ENCODE results near the gene FGFR4. TPM values are rescaled to one million over a fixed set of nuclear protein-coding genes. Genes with fewer than 3 reads are reported as not detected.

FGFR4 gene
- total and polyA plus RNA-seq, 2 of the 8 experiments (the other 6 are each of a cell fraction or from before 2014, with no cell fraction given), result 61.4 to 88.4 TPM

- no peaks in the 10 kb centered on the region for H3K79me1 ChIP-seq (ENCODE audit: low read depth, low read length)
- H2AFZ ChIP-seq (ENCODE audit: low read length), result no peak overlapping the region
- H3K23me2 ChIP-seq (ENCODE audit: low read depth, low read length), result peaks cover 2% of the 10 kb centered on the region; the same call in 1 of the 2 replicates
- no peak overlapping the region for H4K5ac ChIP-seq (ENCODE audit: insufficient read length, low read depth, low read length)
- no peak overlapping the region for H3K4me2 ChIP-seq (ENCODE audit: insufficient read depth in 1 of 2, low read depth in 2 of 2, low read length in 2 of 2)
- no peak overlapping the region for H2BK15ac ChIP-seq (ENCODE audit: low read length)
- H4K20me1 ChIP-seq (replicated peaks in 1 of 2; ENCODE audit: control insufficient read depth in 1 of 2, insufficient read depth in 2 of 2, low read length in 2 of 2), result no peaks in the 10 kb centered on the region
- H3K14ac ChIP-seq (ENCODE audit: insufficient read length), result no peak overlapping the region
- H3K79me2 ChIP-seq (ENCODE audit: control insufficient read depth in 1 of 2, insufficient read depth in 2 of 2, low read length in 2 of 2), result no peaks in the 10 kb centered on the region
- H4K91ac ChIP-seq (replicated peaks; ENCODE audit: insufficient read length, low read length), result no peak overlapping the region
- POLR2A ChIA-PET (ENCODE audit: partially characterized antibody), result interaction anchor here (1.1 to 1.5 kb wide), 4 partner anchors 9 to 27 kb away, joined by 4 to 5 read pairs (median 4); no protein-coding TSS in a partner anchor
- H3K4ac ChIP-seq (replicated peaks; ENCODE audit: insufficient read length, low read depth, low read length), result no peak overlapping the region
- TF ChIP-seq ASH2L (IDR thresholded peaks at IDR 0.05; ENCODE audit: low read length) (no peak), SIRT6 (IDR thresholded peaks at IDR 0.05; ENCODE audit: low read length) (no peak)
- no peak overlapping the region for H3K56ac ChIP-seq (replicated peaks; ENCODE audit: insufficient read length, low read depth, low read length)
- H2BK12ac ChIP-seq (ENCODE audit: low read depth, low read length), result no peak overlapping the region
- H3K4me3 ChIP-seq (ENCODE audit: extremely low read depth in 1 of 4, insufficient read depth in 2 of 4, low read depth in 3 of 4, low read length in 4 of 4), result no peak overlapping the region
- WGBS, 2 experiments (ENCODE audit: extremely low coverage in 1 of 2, insufficient coverage in 1 of 2, insufficient read length in 1 of 2, insufficient replicate concordance in 2 of 2, low coverage in 1 of 2, low lambda C conversion rate in 2 of 2, missing lambda C conversion rate in 1 of 2), result 92% methylated on average over 6 of the region's 6 CpGs; no CpG with 5 or more reads in 1 of the 2 experiments
- no peak overlapping the region for H3K27ac ChIP-seq (ENCODE audit: low read depth, low read length)
- DNase-seq (ENCODE audit: low read depth in 1 of 2, low spot score in 2 of 2), result no peak
- no peak overlapping the region for H2BK20ac ChIP-seq (ENCODE audit: low read length)
- H2AK5ac ChIP-seq (ENCODE audit: low read depth, low read length), result no peak overlapping the region
- 0 out of 2 replicates have a peak overlapping the region, but pooled peaks have one; percentile 28 for H4K8ac ChIP-seq (ENCODE audit: extremely low read depth, insufficient read depth, low read length)
- 0 out of 7 replicates have a peak overlapping the region, but pooled peaks of 1 of the 4 experiments have one; percentile 4 for H3K9ac ChIP-seq (replicated peaks in 1 of 4; ENCODE audit: extremely low read depth in 1 of 4, low read depth in 3 of 4, low read length in 3 of 4)
- no peaks in the 10 kb centered on the region for H3K4me1 ChIP-seq (replicated peaks in 1 of 4; ENCODE audit: control insufficient read depth in 3 of 4, insufficient read depth in 4 of 4, low read length in 3 of 4)
- FAIRE-seq, result no peak
- no peaks in the 10 kb centered on the region; a peak in 1 of 8 replicates for H3K36me3 ChIP-seq (ENCODE audit: control insufficient read depth in 2 of 4, insufficient read depth in 4 of 4, low read length in 3 of 4)
- H2BK120ac ChIP-seq (replicated peaks; ENCODE audit: low read depth, low read length), result no peak overlapping the region
- no peaks in the 10 kb centered on the region for H3K9me3 ChIP-seq (ENCODE audit: insufficient read depth in 2 of 2, low read depth in 1 of 2, low read length in 1 of 2)
- H3K23ac ChIP-seq (ENCODE audit: insufficient read length), result no peak overlapping the region
- H2BK5ac ChIP-seq (ENCODE audit: low read depth, low read length), result no peak overlapping the region
- no peak overlapping the region for H3K18ac ChIP-seq (ENCODE audit: extremely low read depth, low read length)
- no peaks in the 10 kb centered on the region; a peak in 1 of 7 replicates for H3K27me3 ChIP-seq (replicated peaks in 1 of 4; ENCODE audit: control insufficient read depth in 3 of 4, extremely low read depth in 1 of 4, insufficient read depth in 3 of 4, low read length in 3 of 4)
- CTCF ChIA-PET (ENCODE audit: partially characterized antibody), result interaction anchor here (1.1 to 11.8 kb wide), 21 partner anchors 11 to 413 kb away, joined by 3 to 170 read pairs (median 5); partner anchors contain the start of gene FGFR4
Observed at GRCh38 chr5:177070536-177071191, 16.1 kb upstream of the FGFR4 start.
